ENCODE measurements around the gene USH2A.

- TF ChIP-seq CTCF (IDR thresholded peaks at IDR 0.05): no peak
- TF ChIP-seq POLR2AphosphoS5 (IDR thresholded peaks at IDR 0.05): no peak
- no peak for TF ChIP-seq POLR2A (IDR thresholded peaks at IDR 0.05)
Observed at GRCh38 chr1:215749414-215749813, 673.8 kb downstream of the USH2A start.

Measured in breast epithelium (tissue), 3 donors.